GM18909 (cell line): ENCODE measurements around the gene LMAN2.

Experiments used
- ATAC-seq: cut with Tn5 transposase; IDR thresholded peaks from one replicate; pipeline ENCODE4 v1.9.1; 2021; ENCODE audit warnings: mild to moderate bottlenecking; ENCODE audit not compliant: unreplicated experiment, poor library complexity

LMAN2 gene, protein sequence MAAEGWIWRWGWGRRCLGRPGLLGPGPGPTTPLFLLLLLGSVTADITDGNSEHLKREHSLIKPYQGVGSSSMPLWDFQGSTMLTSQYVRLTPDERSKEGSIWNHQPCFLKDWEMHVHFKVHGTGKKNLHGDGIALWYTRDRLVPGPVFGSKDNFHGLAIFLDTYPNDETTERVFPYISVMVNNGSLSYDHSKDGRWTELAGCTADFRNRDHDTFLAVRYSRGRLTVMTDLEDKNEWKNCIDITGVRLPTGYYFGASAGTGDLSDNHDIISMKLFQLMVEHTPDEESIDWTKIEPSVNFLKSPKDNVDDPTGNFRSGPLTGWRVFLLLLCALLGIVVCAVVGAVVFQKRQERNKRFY

DNA sequence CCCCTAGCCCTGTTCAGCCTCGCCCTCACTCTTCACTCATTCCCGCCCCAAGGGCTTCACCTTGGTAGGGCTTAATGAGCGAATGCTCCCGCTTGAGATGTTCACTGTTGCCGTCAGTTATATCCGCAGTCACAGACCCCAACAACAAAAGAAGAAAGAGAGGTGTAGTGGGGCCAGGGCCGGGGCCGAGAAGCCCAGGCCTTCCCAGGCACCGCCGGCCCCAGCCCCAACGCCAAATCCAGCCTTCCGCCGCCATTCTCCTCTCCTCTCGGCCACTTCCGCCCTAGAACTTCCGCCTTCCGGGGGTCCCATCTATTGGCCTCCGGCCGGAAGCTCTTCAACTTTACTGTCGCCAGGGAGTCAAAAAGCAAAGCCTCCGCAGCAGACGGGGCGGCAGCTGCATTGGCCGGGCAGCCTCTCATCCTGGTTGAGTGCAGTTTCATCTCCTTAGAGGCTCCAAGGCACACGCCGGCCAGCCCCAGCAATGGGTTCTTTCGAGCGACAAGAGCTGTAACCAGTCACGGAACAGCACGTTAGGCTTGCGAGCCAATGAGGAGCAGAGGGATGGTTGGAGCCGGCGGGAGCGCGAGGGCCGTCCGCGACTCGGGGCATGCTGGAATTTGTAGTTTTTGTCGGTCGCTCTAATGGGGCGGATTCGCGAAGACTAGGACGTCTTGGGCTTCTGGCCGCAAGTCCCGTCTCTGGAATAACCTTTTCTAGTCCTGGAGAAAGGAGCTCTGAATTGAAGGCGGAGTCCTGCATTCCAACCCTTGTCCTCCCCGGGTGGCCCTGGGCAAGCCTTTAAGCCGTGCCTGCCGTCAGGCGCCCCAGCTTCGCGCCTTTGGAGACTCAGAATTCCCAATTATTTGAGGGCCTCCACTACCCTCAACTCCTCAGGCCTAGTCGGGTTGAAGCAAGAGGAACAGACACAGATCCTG is at the start of gene LMAN2:
Gene LMAN2, minus strand, starts transcription at position 277 of the 938 bp plus-strand sequence. Its CDS starts 21 bp downstream, at position 256.
- peak; percentile 92 for ATAC-seq

DNA sequence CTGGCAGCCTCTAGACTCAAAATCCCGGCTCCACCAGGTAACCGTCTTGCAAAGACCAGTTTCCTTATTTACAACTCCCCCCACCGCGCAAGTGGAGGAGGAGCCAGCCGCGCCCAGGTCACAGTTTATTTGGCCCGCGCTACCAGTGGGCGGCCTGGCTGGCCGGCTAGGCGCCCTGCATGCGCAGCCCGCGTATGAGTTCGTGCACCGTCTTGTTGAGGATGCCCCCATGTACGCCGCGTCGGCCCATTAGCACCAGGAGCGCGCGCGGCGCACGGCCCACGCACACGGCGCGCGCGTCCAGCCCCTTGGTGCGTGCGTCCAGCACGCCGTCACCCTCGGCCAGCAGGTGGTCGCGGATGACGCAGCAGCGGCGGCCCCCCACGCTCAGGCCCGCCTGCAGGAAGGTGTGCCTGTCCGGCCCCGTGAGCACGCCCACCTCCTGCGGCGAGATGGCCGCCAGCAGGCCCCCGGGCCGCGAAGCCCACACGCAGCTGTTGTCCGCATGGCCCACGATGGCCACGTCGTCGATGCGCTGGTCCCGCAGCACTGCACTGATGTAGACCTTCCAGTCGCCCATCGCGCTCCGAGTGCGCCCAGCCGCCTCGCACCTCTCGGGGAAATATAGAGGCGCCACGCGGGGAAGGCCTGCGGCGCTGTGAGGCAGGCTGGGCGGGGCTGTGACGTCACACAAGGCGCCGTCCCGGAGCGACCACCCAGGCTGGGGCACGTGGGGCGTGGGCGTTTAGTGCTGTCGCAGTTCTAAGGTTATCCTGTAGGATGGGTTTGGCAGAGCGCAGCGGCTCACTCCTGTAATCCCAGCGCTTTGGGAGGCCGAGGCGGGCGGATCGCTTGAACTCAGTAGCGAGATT is 48.8 kb upstream of the LMAN2 start, which contains the start of gene PFN3:
Gene PFN3, minus strand, starts transcription at position 665 of the 872 bp plus-strand sequence. Its CDS starts 85 bp downstream, at position 580.
- no peak for ATAC-seq

DNA sequence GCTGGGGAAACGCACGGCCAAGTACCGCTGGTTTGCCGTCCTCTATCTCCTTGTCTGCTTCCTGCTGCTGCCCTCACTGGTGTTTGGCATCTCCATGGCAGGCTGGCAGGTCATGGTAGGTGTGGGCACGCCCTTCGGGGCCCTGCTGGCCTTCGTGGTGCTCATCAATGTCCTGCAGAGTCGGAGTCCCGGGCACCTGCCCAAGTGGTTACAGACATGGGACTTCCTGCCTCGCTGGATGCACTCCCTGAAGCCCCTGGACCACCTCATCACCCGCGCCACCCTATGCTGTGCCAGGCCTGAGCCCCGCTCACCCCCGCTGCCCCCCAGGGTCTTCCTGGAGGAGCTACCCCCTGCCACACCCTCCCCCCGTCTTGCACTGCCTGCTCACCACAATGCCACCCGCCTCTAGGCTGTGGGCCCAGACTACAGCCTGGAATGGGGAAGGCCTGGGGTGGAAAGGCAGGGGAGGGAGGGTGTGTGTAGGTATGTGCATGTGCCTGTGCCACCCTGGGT is 46.5 kb upstream of the LMAN2 start:
- no peak for ATAC-seq

DNA sequence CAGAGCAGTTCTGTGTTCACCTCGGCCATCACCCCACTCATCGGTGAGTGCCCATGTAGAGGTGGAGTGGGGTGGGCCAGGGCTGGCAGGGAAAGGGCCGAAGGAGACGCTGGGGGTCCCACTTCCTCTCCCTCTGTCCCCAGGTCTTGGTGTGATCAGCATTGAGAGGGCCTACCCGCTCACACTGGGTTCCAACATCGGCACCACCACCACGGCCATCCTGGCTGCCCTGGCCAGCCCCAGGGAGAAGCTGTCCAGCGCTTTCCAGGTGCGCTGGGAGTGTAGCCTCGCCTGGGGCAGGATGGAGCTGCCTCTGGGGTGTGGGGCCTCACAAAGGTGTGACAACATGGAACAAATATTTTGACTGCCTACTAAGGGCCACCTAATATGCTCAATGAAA is 45.3 kb upstream of the LMAN2 start:
- ATAC-seq = no peak

DNA sequence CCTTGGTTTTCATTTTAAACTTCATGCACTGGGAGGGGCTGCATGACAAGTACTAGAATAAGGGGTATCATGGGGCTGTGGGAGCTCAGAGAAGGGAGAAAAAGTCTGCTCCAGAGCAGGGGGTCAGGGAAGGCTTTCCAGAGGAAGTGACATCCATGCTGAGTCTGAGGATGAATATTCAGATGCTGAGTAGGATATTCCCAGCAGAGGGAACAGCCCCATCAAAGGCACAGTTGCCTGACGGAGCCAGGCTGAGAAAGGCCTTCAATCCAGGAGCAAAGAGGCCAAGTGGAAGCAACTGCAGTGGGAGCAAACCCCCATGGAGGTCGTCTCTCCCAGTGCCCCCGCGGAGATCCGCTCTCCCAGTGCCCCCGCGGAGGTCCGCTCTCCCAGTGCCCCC is 44.6 kb upstream of the LMAN2 start:
- ATAC-seq = no peak

DNA sequence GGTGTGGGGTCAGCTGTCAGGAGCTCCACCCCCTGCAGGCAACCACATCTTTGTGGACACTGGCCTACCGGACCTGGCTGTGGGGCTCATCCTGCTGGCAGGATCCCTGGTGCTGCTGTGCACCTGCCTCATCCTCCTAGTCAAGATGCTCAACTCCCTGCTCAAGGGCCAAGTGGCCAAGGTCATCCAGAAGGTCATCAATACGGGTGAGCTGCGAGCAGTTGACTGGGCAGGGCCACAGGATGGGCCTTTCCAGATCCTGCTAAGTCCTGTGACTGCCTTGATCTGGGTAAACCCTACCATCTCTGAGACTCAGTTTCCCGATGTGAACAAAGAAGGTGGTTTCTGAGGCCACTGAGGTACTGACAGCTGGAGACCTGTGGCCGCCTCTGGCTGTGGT is 42.5 kb upstream of the LMAN2 start:
- no peak for ATAC-seq

DNA sequence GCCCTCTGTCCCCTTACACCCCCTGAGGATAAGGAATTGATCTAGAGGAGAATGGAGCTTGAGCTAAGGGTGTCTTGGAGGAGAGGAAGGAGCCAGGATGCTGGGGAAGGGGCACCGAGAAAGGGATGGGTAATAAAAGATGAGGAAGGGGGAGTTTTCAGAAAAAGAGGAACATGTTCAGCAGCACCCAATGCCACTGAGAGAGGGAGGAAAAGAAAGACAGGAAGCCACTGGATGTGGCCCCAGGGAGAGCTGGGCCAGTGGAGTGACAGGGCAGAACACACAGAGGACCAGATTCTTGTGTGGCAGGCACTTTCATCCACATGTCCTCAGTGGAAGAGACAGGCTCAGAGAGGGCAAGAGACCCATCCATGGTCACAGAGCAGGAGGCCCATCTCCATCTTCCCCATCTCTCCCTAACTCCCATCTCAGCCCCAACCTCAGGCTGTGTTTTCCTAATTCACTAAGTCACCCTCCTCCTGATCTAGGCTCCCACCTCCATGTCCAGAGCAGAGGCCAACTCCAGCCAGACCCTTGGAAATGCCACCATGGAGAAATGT is 41.8 kb upstream of the LMAN2 start:
- no peak for ATAC-seq

DNA sequence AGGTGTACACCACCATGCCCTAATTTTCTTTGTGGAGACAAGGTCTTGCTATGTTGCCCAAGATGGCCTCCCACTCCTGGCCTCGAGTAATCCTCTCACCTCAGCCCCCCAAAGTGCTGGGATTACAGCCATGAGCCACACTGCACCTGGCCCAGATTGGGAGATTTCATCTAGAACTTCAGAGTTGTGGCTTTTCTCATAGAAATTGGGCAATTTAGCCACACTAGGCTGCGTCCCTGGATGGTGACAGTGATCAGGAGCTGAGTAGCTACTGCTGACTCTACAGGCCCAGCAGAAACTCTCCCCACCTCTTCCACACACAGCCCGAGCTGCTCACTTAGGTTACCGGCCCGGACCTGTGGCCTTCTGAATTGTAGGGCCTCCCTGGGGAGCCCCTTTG is 41.3 kb upstream of the LMAN2 start:
- no peak for ATAC-seq

DNA sequence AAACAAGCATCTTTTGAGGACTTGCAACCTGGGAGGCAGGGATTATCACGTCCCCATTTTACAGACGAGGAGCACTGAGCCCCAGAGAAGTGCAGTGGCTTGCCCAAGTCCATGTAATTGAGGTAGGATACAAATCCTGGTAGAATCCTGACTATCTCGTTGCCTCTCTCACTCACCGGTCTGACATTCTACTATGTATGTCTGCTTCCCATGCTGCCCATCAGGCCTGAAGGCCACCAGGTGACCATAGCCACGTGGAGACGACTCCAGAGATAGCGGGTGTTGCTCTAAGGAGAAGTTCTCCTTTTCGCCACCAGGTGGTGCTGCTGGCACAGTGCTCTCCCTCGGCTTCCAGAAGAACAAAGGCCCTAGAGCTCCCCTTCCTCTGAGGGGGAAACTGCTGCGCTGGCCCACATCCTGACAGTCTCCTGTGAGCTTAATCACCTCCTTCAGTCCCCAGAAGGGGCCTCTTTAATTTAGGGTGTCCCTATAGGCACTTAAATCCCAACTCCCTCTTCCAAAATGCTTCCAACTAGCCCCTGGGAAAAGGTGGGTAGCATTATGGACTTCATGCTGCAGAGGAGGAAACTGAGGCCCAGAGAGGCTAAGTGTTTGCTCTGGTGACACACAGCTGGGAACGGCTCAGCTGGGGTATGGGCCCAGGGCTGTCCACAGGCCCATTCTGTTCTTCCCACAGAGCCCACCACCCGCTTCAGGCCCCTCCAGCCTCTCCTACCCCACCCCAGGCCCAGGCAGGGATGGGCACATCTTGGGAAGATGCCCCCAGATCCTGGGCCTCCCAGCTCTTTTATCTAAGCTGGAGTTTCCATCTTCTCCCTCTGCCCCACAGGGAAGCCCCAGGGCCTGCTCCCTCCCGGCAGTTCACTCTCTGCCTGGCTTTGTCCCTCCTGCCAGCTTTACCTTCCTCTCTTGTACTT is 39.2 kb upstream of the LMAN2 start:
- peak; percentile 66 for ATAC-seq

DNA sequence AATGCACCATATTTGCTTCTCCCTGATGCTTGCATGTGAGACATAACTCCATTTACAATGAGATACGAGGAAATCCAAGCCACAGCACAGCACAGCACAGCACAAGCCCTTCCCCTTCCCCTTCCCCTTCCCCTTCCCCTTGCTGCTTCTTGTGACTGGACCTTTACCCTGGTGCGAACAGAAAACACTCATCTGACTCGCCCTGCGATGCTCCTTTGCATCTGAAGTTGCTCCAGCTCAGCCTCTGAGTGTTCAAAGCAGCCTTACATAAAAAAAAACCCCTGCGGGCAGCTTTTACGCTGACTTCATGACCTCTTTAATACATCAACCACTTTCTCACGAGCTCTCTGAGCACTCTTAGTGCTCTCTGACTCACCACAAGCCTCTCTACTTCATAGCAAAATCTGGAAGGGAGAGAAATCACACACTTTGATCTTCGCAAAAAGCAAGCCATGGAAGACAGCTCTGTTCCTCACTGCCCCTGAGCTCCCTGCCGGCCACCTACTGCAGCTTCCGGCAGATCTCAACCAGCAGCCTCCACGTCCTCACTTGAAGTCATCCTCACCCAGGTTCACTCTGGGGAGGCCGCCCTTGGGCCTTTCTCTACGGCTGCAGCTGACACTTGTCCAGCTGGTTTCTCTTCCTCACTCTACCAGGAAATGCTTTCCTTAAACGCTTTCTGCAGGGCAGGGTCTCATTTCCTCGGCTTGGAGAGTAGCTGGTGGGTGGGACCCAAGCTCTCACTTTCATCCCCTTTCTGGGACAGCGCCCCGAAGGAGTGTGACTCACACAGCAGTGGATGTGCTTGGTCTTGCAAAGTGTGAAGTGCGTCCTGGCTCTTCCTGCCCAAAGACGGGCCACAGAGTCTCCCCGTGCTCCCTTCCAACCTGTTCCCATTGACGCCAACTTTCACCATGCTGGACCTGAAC is 38.0 kb upstream of the LMAN2 start:
- ATAC-seq = no peak

DNA sequence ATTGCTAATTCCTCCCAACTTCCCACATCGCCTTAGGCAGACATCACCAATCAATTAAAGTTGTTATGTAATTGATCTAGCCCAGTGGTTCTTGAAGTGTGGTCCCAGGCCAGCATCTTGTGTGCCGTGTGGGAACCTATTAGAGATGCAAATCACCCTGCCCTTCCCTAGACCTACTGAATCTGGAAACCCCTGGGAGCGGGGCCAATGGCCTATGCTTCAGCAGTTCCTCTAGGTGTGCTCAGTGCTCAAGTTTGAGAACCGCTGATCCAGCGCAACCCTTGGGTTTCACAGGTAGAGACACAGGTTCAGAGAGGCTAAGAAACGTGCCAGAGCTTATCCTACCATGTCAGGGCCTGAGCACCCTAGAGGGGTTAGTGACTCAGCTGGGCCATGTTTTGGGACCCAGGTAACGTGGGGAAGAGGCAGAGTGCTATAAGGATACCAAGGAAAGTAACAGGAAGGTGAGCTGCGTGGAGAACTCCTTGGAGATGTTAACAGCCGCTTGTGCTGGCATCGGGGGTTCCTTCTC is 37.1 kb upstream of the LMAN2 start:
- ATAC-seq = no peak

DNA sequence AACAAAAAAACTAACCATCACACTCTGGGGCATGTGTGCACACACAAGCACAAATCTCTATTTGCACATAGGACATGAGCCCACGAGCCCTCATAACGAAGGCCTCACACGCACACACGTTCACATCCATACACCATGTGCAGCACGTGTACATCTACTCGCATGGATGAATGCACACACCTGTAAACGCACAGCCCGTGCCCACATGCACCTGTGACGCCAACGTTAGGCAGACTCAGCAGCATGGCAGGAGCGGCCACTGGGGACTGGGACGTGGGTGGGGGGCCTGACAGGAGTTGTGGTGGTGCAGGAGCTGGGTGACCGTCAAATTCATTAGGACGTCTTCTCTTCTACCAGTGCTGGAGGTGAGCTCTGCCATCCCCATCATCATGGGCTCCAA is 35.9 kb upstream of the LMAN2 start:
- no peak for ATAC-seq

DNA sequence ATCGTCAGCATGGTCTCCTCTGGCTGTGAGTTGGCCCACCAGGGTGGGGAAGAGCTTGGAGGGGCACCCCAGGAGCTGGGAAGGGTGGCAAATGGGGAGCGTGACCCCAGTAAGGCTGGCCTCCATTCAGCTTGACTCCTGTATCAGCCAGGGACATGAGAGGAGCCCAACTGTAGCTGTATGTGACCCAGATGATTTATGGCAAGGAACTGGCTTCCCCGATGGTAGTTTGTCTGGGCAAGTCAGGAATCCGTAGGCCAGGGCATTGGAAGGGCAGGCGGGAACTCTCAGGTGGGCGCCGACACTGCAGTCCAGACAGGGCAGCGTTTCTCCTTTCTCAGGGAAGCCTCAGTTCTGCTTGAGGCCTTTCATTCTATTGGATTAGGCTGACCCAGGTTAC is 35.1 kb upstream of the LMAN2 start:
- no peak for ATAC-seq

DNA sequence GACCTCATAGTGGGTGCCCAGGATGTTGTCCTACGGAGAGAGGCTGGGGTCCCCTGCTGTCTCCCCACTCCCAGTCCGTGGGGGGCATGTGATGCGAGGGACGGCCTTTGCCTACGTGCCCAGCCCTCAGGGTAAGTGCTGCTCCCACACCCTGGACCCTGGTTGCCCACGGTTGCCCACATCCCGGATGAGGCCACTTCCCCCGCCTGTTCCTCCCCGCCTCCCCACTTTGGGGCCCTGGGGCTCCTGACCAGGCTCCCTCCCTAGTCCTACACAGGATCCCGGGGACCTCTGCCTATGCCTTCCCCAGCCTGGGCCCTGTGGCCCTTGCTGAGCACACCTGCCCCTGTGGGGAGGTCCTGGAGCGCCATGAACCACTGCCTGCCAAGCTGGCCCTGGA is 34.3 kb upstream of the LMAN2 start:
- ATAC-seq = no peak

DNA sequence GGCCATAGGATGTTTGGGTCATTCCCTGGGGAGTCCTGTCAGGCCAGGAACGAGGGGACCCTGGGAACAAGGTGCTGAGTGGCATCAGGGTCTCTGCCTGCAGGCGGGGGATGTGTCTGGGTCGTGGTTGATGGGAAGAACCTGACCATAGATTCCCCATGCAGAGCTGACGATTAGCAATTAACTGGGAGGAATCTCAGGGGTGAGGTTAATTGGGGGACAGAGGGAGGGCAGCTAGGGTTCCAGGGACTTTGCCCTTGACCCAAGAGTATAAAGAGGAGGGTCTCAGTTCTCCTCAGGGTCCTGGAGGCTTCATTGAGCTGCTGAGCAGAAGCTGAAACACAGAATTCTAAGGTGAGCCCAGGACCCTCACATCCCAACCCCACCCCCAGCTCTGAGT is 32.7 kb upstream of the LMAN2 start, which contains the start of gene SLC34A1:
Gene SLC34A1, plus strand, starts transcription at position 301 of the 400 bp plus-strand sequence. CDS start 1,308 bp downstream, outside the sequence.
- ATAC-seq = no peak

DNA sequence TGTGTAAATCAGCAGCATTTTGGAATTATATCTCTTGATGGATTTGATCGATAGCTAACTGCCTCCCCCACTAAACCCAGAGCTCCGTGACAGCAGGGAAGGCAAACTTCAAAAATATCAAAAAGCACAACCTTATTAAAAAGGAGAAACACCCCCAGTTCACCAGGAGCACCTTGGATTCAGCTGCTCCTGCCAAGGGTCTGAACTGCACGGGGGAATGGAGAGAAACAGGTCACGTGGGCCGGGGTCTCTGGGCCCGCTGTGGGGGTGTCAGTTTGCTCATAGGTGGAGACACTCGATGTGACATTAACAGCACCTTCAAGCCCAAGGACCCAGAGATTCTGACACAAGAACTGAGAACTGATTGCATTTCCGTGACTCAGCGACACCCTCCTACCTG is 31.7 kb upstream of the LMAN2 start:
- ATAC-seq = no peak

DNA sequence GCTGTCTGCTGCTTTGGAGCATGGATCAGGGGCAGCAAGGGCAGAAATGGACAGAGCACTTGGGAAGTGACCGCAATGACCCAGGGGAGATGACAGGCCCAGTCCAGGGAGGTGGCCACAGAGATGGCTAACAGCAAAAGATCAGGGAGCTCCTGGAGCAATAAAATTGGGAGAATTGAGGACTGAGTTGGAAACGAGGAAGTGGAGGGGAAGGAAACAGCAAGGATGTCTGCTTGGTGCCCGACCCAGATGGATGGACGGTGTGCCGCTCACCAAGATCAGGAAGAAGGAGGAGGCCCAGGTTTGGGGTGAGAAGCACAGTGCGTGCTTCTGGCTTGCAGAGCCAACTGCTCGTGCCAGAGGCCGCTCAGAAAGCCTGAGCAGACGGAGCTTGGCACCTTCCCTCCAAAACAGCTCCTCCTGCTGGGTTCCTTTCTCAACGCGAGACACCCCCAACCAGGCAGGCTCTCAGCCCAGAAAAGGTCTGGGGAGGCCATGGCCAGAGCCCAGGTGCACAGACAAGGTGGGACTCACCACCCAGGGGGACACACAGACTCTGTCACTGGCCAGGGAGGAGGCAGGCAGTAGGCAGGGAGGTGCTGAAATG is 31.1 kb upstream of the LMAN2 start:
- no peak for ATAC-seq
